Testis (tissue), 3 donors: ENCODE results near the gene TMPRSS11A. TPM values are rescaled to one million over a fixed set of nuclear protein-coding genes. Genes with fewer than 3 reads are reported as not detected.

Source experiments
- DNase-seq: peaks from one replicate; pipeline ENCODE4 v3.0.0-alpha.2; 2019
- H3K27ac ChIP-seq, 2 donors: fragments of 200-600 bp; sonication (generic); one replicate each; pipeline ENCODE4 v1.5.1; 2019
- H3K27me3 ChIP-seq: fragments of 200-600 bp; sonication (generic); one replicate; pipeline ENCODE4 v1.5.1; 2019
- H3K36me3 ChIP-seq: fragments of 200-600 bp; sonication (generic); one replicate; pipeline ENCODE4 v1.5.1; 2017; ENCODE audit warnings: low read depth; ENCODE audit errors: missing control alignments
- H3K4me1 ChIP-seq: fragments of 200-600 bp; sonication (generic); one replicate; pipeline ENCODE4 v1.5.1; 2019
- H3K4me3 ChIP-seq, 2 donors: fragments of 200-600 bp; sonication (generic); one replicate each; pipeline ENCODE4 v1.5.1; 2017 to 2019
- H3K9me3 ChIP-seq: fragments of 200-600 bp; sonication (generic); one replicate; pipeline ENCODE4 v1.5.1; 2017
- CTCF ChIP-seq, 3 experiments: fragments of 450-650 bp in 2 of 3; fragments of 200-600 bp in 1 of 3; sonication (generic) in 1 of 3; IDR thresholded peaks; one replicate each; pipeline ENCODE4 v1.5.1; 2016 to 2019; ENCODE audit warnings: antibody characterized with exemption in 3 of 3, mild to moderate bottlenecking in 2 of 3, moderate library complexity in 1 of 3
- POLR2A ChIP-seq: fragments of 450-650 bp; IDR thresholded peaks from one replicate; pipeline ENCODE4 v1.6.1; 2017; ENCODE audit warnings: antibody characterized with exemption, mild to moderate bottlenecking, moderate library complexity
- WGBS, 2 donors: methylation state at CpG; one replicate each; pipeline ENCODE4 v1.1.5; 2018; 5-methylcytosine and 5-hydroxymethylcytosine counted together
- intact Hi-C: fragments of 100-400 bp; cut with DNase I; formaldehyde crosslinking; loops from one replicate; pipeline ENCODE4 v1.15.1; 2023; ENCODE audit warnings: low total_unique reads
- polyA plus RNA-seq: library from polyadenylated mRNA; stranded (reverse); fragments of 350-450 nt; fragmentation: Illumina TruSeq; extraction: RNeasy Lipid Tissue Mini Kit (QIAGEN cat#74804); gene quantifications from one replicate; pipeline ENCODE4 v1.2.3, GENCODE V29; 2014; ENCODE audit warnings: low read depth, low replicate concordance; ENCODE audit not compliant: insufficient read depth
- total RNA-seq, 2 donors: library from RNA; depleted of rRNA; stranded (reverse); fragments of >200 nt; gene quantifications; one replicate each; pipeline ENCODE4 v1.2.3, GENCODE V29; 2016

Gene TMPRSS11A
- total and polyA plus RNA-seq, 3 donors from 2014 or later: 0.06 to 0.70 TPM; not detected in 1

- no peaks in the 10 kb centered on the region for H3K36me3 ChIP-seq
- DNase-seq: no peak
- no peaks in the 10 kb centered on the region for H3K27me3 ChIP-seq
- TF ChIP-seq CTCF (IDR thresholded peaks at IDR 0.05) (no peak), POLR2A (no peak)
- WGBS, 2 donors: 91 to 98% methylated on average over 3 of the region's 3 CpGs
- intact Hi-C loops: no loop called here
- H3K27ac ChIP-seq: no peak overlapping the region
- no peak overlapping the region for H3K4me3 ChIP-seq
- no peaks in the 10 kb centered on the region for H3K9me3 ChIP-seq
- H3K4me1 ChIP-seq: no peaks in the 10 kb centered on the region
These were observed 86.2 kb downstream of the TMPRSS11A start for GRCh38 chr4:67877086-67877485.

- Histone ChIP-seq H3K4me3 (no peak overlapping the region), H3K4me1 (no peaks in the 10 kb centered on the region), H3K27me3 (no peaks in the 10 kb centered on the region), H3K27ac (no peak overlapping the region), H3K9me3 (no peaks in the 10 kb centered on the region), H3K36me3 (no peaks in the 10 kb centered on the region)
- intact Hi-C loops: no loop called here
- no peak for DNase-seq
- WGBS, 2 donors: 32 to 36% methylated on average over 2 of the region's 2 CpGs
- no peak for TF ChIP-seq POLR2A
- TF ChIP-seq CTCF (IDR thresholded peaks at IDR 0.05): no peak
These were observed 88.3 kb downstream of the TMPRSS11A start for GRCh38 chr4:67874986-67875385.

GRCh38 chr4:67873116-67873515, 90.2 kb downstream of the TMPRSS11A start:
- intact Hi-C loops: no loop called here

GRCh38 chr4:67871867-67872266, 91.4 kb downstream of the TMPRSS11A start:
- Histone ChIP-seq H3K9me3 (no peaks in the 10 kb centered on the region), H3K4me3 (no peak overlapping the region), H3K4me1 (no peaks in the 10 kb centered on the region), H3K36me3 (no peaks in the 10 kb centered on the region), H3K27me3 (no peaks in the 10 kb centered on the region), H3K27ac (no peak overlapping the region)
- intact Hi-C loops: no loop called here
- no peak for DNase-seq
- TF ChIP-seq CTCF (IDR thresholded peaks at IDR 0.05) (peak in 1 of 3 experiments; percentile 11), POLR2A (no peak)

More at GRCh38 chr4:67873116-67873515, 90.2 kb downstream of the TMPRSS11A start:
- DNase-seq: no peak
- 71 to 90% methylated on average over 1 of the region's 1 CpG for WGBS, 2 donors
- no peaks in the 10 kb centered on the region for H3K36me3 ChIP-seq
- H3K4me1 ChIP-seq: no peaks in the 10 kb centered on the region
- H3K4me3 ChIP-seq: no peak overlapping the region
- no peak overlapping the region for H3K27ac ChIP-seq
- no peak for TF ChIP-seq POLR2A
- H3K9me3 ChIP-seq: no peaks in the 10 kb centered on the region
- no peaks in the 10 kb centered on the region for H3K27me3 ChIP-seq

GRCh38 chr4:67869580-67870190, 93.6 kb downstream of the TMPRSS11A start:
- H3K36me3 ChIP-seq: no peaks in the 10 kb centered on the region
- no peaks in the 10 kb centered on the region for H3K27me3 ChIP-seq
- intact Hi-C loops: no loop called here
- no peaks in the 10 kb centered on the region for H3K9me3 ChIP-seq
- TF ChIP-seq POLR2A (no peak), CTCF (IDR thresholded peaks at IDR 0.05) (no peak)
- H3K27ac ChIP-seq: no peak overlapping the region
- H3K4me3 ChIP-seq: no peak overlapping the region
- WGBS, 2 donors: 63 to 80% methylated on average over 4 of the region's 4 CpGs
- no peaks in the 10 kb centered on the region for H3K4me1 ChIP-seq
- no peak for DNase-seq
